HEK293T (cell line): ENCODE results near the gene ENKUR.

Source experiments
- CTCF ChIA-PET: fragments of 350-600 bp; formaldehyde crosslinking; extraction: SDS; loops from one replicate; lab custom pipeline; 2021; ENCODE audit warnings: antibody characterized with exemption, inconsistent platforms; lab: Yijun Ruan, JAX
- POLR2A ChIA-PET: fragments of 350-600 bp; formaldehyde crosslinking; extraction: SDS; loops from one replicate; lab custom pipeline; 2020; ENCODE audit warnings: antibody characterized with exemption, inconsistent platforms; lab: Yijun Ruan, JAX
- DNase-seq: peaks from one replicate; pipeline ENCODE4 v3.0.0; 2012; ENCODE audit warnings: mixed read lengths; ENCODE audit errors: extremely low spot score
- ARNT ChIP-seq: fragments of 450-650 bp; IDR thresholded peaks from 2 replicates; pipeline ENCODE4 v1.6.1; 2017; ENCODE audit warnings: mild to moderate bottlenecking
- BHLHE40 ChIP-seq: fragments of 450-650 bp; IDR thresholded peaks from 2 replicates; pipeline ENCODE4 v1.6.1; 2016; ENCODE audit warnings: mild to moderate bottlenecking, moderate library complexity, borderline replicate concordance
- CTBP1 ChIP-seq: fragments of 450-650 bp; IDR thresholded peaks from 2 replicates; pipeline ENCODE4 v1.6.1; 2016; ENCODE audit warnings: borderline replicate concordance
- ELF4 ChIP-seq: fragments of 450-650 bp; IDR thresholded peaks from 2 replicates; pipeline ENCODE4 v1.6.1; 2017; ENCODE audit warnings: antibody characterized with exemption
- FOXA1 ChIP-seq: fragments of 450-650 bp; IDR thresholded peaks from 2 replicates; pipeline ENCODE4 v1.6.1; 2016; ENCODE audit warnings: mild to moderate bottlenecking
- FOXK2 ChIP-seq: fragments of 450-650 bp; IDR thresholded peaks from 2 replicates; pipeline ENCODE4 v1.6.1; 2016; ENCODE audit warnings: mild to moderate bottlenecking
- FOXM1 ChIP-seq: fragments of 450-650 bp; IDR thresholded peaks from 2 replicates; pipeline ENCODE4 v1.6.1; 2017; ENCODE audit warnings: mild to moderate bottlenecking, borderline replicate concordance
- HDGF ChIP-seq: fragments of 450-650 bp; IDR thresholded peaks from 2 replicates; pipeline ENCODE4 v1.6.1; 2017; ENCODE audit warnings: antibody characterized with exemption, borderline replicate concordance
- L3MBTL2 ChIP-seq: fragments of 450-650 bp; conservative IDR thresholded peaks from 2 replicates; pipeline ENCODE4 v1.6.1; 2016; ENCODE audit warnings: mild to moderate bottlenecking
- LEF1 ChIP-seq: fragments of 450-650 bp; IDR thresholded peaks from 2 replicates; pipeline ENCODE4 v1.6.1; 2017; ENCODE audit warnings: mild to moderate bottlenecking, borderline replicate concordance
- NFRKB ChIP-seq: fragments of 450-650 bp; IDR thresholded peaks from 2 replicates; pipeline ENCODE4 v1.6.1; 2016; ENCODE audit warnings: mild to moderate bottlenecking, moderate library complexity
- PKNOX1 ChIP-seq: fragments of 450-650 bp; IDR thresholded peaks from 2 replicates; pipeline ENCODE4 v1.6.1; 2016
- SP1 ChIP-seq: fragments of 450-650 bp; IDR thresholded peaks from 2 replicates; pipeline ENCODE4 v1.6.1; 2017
- SUZ12 ChIP-seq: fragments of 450-650 bp; IDR thresholded peaks from 2 replicates; pipeline ENCODE4 v1.6.1; 2016; ENCODE audit warnings: mild to moderate bottlenecking
- TARDBP ChIP-seq: fragments of 450-650 bp; IDR thresholded peaks from 2 replicates; pipeline ENCODE4 v1.6.1; 2016
- ZNF384 ChIP-seq: fragments of 450-650 bp; IDR thresholded peaks from 2 replicates; pipeline ENCODE4 v1.6.1; 2016

ENKUR gene

DNA sequence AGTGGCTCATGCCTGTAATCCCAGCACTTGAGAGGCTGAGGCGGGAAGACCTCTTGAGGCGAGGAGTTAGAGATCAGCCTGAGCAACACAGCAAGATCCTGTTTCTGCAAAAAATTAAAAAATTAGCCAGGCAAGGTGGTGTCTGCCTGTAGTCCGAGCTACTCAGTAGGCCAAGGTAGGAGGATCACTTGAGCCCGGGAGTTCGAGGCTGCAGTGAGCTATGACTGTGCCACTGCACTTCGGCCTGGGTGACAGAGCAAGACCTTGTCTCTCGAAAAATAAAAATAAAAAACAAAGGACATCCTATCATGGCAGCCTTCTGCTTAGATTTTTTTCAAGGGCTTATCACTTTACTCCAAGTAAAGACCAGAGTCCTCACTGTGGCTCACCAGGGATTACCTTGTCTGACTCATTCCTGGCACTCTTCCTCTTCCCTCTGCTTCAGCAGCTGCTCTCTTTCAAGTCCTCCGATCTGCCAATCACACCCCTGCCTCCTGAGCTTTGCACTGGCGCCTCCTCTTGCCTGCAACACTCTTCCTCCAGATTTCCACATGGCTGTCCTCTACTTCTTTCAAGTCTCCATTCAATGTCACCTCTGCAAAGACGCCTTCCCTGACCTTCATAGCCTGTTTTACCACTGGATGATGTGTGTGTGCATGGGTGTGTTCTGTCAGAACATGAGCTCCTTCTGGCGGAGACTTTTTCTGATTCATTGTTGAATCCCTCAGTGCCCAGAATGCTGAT is 71.3 kb downstream of the ENKUR start:
- TF ChIP-seq ZNF384 (no peak), PKNOX1 (peak; percentile 14; the same call in 1 of the 2 replicates), LEF1 (no peak), ARNT (no peak), ELF4 (no peak)
- ChIA-PET POLR2A (no interaction called here), CTCF (no interaction called here)
- DNase-seq: no peak

- TF ChIP-seq HDGF (no peak), ARNT (no peak), LEF1 (no peak), SP1 (no peak), FOXA1 (no peak), ZNF384 (no peak), FOXK2 (no peak), FOXM1 (no peak), CTBP1 (no peak), L3MBTL2 (no peak), ELF4 (no peak), SUZ12 (no peak), NFRKB (no peak), BHLHE40 (no peak), PKNOX1 (no peak)
- ChIA-PET POLR2A (no interaction called here), CTCF (no interaction called here)
- no peak for DNase-seq
Observed at GRCh38 chr10:24938525-24938924, 77.4 kb downstream of the ENKUR start.

- ChIA-PET POLR2A (no interaction called here), CTCF (no interaction called here)
- TF ChIP-seq FOXM1 (no peak), FOXA1 (no peak), CTBP1 (no peak), L3MBTL2 (no peak), ZNF384 (no peak), HDGF (no peak), ELF4 (no peak), SP1 (no peak), ARNT (no peak), NFRKB (no peak), BHLHE40 (no peak)
- no peak for DNase-seq
Observed at GRCh38 chr10:24938076-24938475, 77.9 kb downstream of the ENKUR start.

DNA sequence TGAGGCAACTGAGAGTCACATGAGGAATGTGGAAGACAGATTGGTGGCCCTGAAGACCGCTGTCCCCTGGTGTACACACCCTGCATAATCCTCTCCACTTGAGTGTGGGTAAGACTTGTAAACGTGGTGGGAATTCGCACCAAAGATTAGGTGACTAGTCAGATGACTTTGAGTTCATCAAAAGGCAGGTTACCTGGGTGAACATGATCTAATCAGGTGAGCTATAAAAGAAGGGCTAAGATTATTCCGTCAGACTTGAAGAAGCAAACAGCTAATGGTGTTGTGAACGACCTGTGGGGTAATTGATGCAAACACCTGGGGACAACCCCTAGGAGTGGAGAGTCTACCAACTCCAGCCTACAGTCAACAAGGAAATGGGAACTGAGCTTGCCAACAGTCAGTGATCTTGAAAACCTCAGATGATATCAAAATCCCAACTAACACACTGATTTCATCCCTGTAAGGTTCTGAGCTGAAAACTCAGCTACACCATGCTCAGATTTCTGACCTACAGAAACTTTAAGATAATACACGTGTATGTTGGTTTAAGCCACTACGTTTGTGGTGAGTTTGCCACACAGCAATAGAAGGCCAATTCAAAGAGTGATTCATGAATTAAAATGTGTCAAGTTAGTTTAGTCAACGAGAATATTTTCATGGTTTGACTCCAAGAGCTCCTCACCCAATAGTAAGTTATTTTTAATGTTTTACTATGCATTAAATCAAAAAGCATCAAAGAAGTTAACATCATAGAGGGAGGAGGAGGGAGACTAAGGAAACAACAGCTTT is 80.3 kb downstream of the ENKUR start:
- no peak for TF ChIP-seq SUZ12
- TF ChIP-seq HDGF: no peak
- TF ChIP-seq BHLHE40: no peak
- no peak for TF ChIP-seq PKNOX1
- no peak for TF ChIP-seq ZNF384
- no peak for TF ChIP-seq LEF1
- TF ChIP-seq CTBP1: no peak
- TF ChIP-seq TARDBP: no peak
- no peak for TF ChIP-seq ARNT
- TF ChIP-seq ELF4: no peak
- no peak for TF ChIP-seq SP1
- no peak for TF ChIP-seq FOXA1
- no peak for TF ChIP-seq L3MBTL2
- no peak for TF ChIP-seq NFRKB
- no peak for TF ChIP-seq FOXM1
- TF ChIP-seq FOXK2: no peak

More for the DNA sequence above, 80.3 kb downstream of the ENKUR start:
- POLR2A ChIA-PET: no interaction called here
- DNase-seq: no peak
- CTCF ChIA-PET: no interaction called here
